Body of pancreas (tissue), 4 donors: Measurements from ENCODE around the gene CDK5RAP1. TPM values are rescaled to one million over a fixed set of nuclear protein-coding genes. Genes with fewer than 3 reads are reported as not detected.

Experiments
- ATAC-seq: fragments of 150-250 bp; one replicate; pipeline ENCODE4 v1.9.1; 2016
- DNase-seq, 4 donors: peaks; one replicate each; pipeline ENCODE4 v3.0.0-alpha.2; 2019
- H3K27ac ChIP-seq, 4 donors: fragments of 200-600 bp; sonication (generic); 1 replicate in 3 of 4; 2 replicates in 1 of 4; pipeline versions ENCODE4 v1.5.1 to v1.6.1; 2016 to 2019; ENCODE audit warnings: mild to moderate bottlenecking in 1 of 4, mixed read lengths in 1 of 4, moderate library complexity in 1 of 4
- H3K27me3 ChIP-seq, 2 donors: fragments of 200-600 bp; sonication (generic); one replicate each; pipeline ENCODE4 v1.6.0; 2016; ENCODE audit warnings: mild to moderate bottlenecking in 1 of 2
- H3K36me3 ChIP-seq, 2 donors: fragments of 200-600 bp; sonication (generic); replicated peaks in 1 of 2; 2 replicates each; pipeline ENCODE4 v1.5.1; 2016; ENCODE audit warnings: low read depth in 2 of 2; ENCODE audit not compliant: insufficient read depth in 1 of 2
- H3K4me1 ChIP-seq: fragments of 200-600 bp; sonication (generic); one replicate; pipeline ENCODE4 v1.6.0; 2016
- H3K4me3 ChIP-seq, 2 donors: fragments of 200-600 bp; sonication (generic); 1 replicate in 1 of 2; 2 replicates in 1 of 2; pipeline ENCODE4 v1.5.1; 2016 to 2019
- H3K9me3 ChIP-seq, 3 donors: fragments of 200-600 bp; sonication (generic); 1 replicate in 2 of 3; 2 replicates in 1 of 3; pipeline ENCODE4 v1.5.1; 2016
- POLR2A ChIP-seq, 3 donors: fragments of 450-650 bp; IDR thresholded peaks; one replicate each; pipeline ENCODE4 v1.6.1; 2016; ENCODE audit warnings: antibody characterized with exemption in 3 of 3, mild to moderate bottlenecking in 2 of 3
- WGBS, 2 donors: methylation state at CpG; one replicate each; pipeline ENCODE4 v1.1.5; 2017; 5-methylcytosine and 5-hydroxymethylcytosine counted together
- intact Hi-C: fragments of 100-400 bp; cut with DNase I; formaldehyde crosslinking; loops from one replicate; pipeline ENCODE4 v1.15.1; 2023
- total RNA-seq, 2 donors: library from RNA; depleted of rRNA; stranded (reverse); fragments of >200 nt; gene quantifications; one replicate each; pipeline ENCODE4 v1.1.0, GENCODE V29; 2016
- TF ChIP-seq, protein P1 (sequence below), 7 experiments: fragments of 450-650 bp in 4 of 7; fragments of 200-600 bp in 3 of 7; sonication (generic) in 3 of 7; IDR thresholded peaks; one replicate each; pipeline ENCODE4 v1.5.1; 2016 to 2019; ENCODE audit warnings: antibody characterized with exemption in 7 of 7

CDK5RAP1 gene
- total RNA-seq, 2 donors from 2014 or later, result 8.8 to 27.0 TPM

DNA sequence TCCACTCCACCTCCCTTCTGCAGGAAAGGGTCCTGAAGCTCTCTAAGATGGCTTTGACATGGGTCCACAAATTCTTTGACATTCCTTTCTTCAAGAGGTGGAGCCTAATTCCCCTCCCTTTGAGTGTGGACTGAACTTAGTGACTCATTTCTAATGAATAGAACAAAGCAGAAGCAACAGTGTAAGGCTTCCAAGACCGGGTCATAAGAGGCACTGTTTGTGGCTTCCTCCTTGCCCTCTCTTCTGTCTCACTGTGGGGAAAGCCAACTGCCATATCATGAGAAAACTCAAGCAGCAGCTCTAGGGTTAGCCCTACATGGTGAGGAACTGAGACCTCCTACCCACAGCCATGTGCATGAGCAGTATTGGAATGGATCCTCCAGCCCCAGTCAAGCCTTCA lies 5.9 kb upstream of the CDK5RAP1 start:
- ATAC-seq (no peak), DNase-seq (no peak)
- Histone ChIP-seq H3K27ac (no peak overlapping the region), H3K36me3 (no peaks in the 10 kb centered on the region), H3K9me3 (no peaks in the 10 kb centered on the region), H3K4me3 (no peak overlapping the region), H3K27me3 (no peaks in the 10 kb centered on the region), H3K4me1 (peaks cover 6% of the 10 kb centered on the region)
- intact Hi-C loops, result no loop called here
- TF ChIP-seq POLR2A (IDR thresholded peaks at IDR 0.05), result no peak
- TF ChIP-seq, protein P1, sequence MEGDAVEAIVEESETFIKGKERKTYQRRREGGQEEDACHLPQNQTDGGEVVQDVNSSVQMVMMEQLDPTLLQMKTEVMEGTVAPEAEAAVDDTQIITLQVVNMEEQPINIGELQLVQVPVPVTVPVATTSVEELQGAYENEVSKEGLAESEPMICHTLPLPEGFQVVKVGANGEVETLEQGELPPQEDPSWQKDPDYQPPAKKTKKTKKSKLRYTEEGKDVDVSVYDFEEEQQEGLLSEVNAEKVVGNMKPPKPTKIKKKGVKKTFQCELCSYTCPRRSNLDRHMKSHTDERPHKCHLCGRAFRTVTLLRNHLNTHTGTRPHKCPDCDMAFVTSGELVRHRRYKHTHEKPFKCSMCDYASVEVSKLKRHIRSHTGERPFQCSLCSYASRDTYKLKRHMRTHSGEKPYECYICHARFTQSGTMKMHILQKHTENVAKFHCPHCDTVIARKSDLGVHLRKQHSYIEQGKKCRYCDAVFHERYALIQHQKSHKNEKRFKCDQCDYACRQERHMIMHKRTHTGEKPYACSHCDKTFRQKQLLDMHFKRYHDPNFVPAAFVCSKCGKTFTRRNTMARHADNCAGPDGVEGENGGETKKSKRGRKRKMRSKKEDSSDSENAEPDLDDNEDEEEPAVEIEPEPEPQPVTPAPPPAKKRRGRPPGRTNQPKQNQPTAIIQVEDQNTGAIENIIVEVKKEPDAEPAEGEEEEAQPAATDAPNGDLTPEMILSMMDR (IDR thresholded peaks at IDR 0.05), result no peak
- WGBS, 2 donors, result 84 to 86% methylated on average over 1 of the region's 1 CpG

DNA sequence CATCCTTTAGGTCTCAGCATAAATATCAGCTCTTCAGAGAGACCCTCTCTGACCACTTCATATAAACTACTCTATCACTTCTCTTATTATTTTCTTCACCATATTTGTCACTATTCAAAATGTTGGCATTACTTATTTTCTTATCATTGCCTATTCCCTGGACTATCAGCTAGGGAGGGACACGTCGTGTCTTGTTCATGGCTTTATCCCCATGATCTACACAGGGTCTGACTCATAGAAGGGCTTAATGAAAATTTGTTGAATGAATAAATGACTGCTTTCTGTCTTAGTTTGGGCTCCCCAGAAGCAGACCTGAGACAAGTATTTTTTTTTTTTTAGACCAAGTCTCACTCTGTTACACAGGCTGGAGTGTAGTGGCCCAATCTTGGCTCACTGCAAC lies 3.0 kb upstream of the CDK5RAP1 start:
- Histone ChIP-seq H3K4me3 (no peak overlapping the region), H3K9me3 (no peaks in the 10 kb centered on the region), H3K27me3 (no peaks in the 10 kb centered on the region), H3K27ac (no peak overlapping the region), H3K36me3 (no peaks in the 10 kb centered on the region), H3K4me1 (peaks cover 24% of the 10 kb centered on the region)
- no peak for DNase-seq
- ATAC-seq, result no peak
- intact Hi-C loops, result no loop called here
- 88 to 92% methylated on average over 2 of the region's 2 CpGs for WGBS, 2 donors
- TF ChIP-seq POLR2A (IDR thresholded peaks at IDR 0.05), result no peak
- TF ChIP-seq, protein P1 (IDR thresholded peaks at IDR 0.05), result no peak

DNA sequence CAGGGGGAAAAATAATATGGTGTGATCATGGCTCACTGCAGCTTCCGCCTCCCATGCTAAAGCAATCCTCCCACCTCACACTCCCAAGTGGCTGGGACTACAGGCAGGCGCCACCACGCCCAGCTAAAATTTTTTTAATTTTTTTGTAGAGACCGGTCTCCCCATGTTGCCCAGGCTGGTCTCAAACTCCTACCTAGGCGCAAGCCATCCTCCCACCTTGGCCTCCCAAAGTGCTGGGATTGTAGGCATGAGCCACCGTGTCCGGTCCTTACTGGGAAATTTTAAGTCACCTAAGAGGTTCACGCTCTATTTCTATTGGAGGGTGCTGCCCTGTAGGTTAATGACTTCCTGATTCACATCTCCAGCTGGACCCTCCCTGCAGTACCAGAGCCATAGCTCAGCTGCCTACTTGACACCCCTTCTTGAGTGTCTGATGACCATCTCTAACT lies 626 bp upstream of the CDK5RAP1 start:
- Histone ChIP-seq H3K27ac (peak overlapping the region in 1 of 4 donors; percentile 52), H3K36me3 (no peaks in the 10 kb centered on the region), H3K9me3 (no peaks in the 10 kb centered on the region), H3K4me3 (peak overlapping the region in 1 of 2 donors; percentile 92), H3K4me1 (peaks cover 25% of the 10 kb centered on the region), H3K27me3 (no peaks in the 10 kb centered on the region)
- TF ChIP-seq, protein P1 (IDR thresholded peaks at IDR 0.05), result no peak
- no peak for TF ChIP-seq POLR2A (IDR thresholded peaks at IDR 0.05)
- intact Hi-C loops, result no loop called here
- no peak for DNase-seq
- 39 to 48% methylated on average over 8 of the region's 8 CpGs for WGBS, 2 donors
- no peak for ATAC-seq

DNA sequence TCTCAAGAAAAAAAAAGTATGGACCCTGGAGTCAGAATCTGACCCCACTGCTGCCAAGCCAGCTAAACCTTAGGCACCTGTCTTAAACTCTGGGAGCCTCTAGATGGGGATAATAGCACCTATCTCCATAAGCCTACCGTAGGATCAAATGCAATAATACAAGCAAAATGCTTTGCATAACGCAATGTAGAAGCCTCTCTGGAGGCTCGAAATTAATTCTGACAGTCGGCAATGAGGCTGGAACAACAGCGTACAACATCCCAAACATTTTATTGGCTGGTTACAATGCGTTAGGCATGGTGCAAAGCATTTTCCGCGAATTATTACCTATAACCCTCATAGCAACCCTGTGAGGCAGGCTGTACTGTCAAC lies 521 bp downstream of the CDK5RAP1 start:
- H3K36me3 ChIP-seq, result no peaks in the 10 kb centered on the region
- peak overlapping the region; percentile 89 to 92 for H3K4me3 ChIP-seq
- H3K4me1 ChIP-seq, result peaks cover 25% of the 10 kb centered on the region
- peak overlapping the region in 2 of 4 donors; percentile 52 to 58 for H3K27ac ChIP-seq
- H3K9me3 ChIP-seq, result no peaks in the 10 kb centered on the region
- ATAC-seq, result no peak
- no peak for TF ChIP-seq POLR2A (IDR thresholded peaks at IDR 0.05)
- TF ChIP-seq, protein P1 (IDR thresholded peaks at IDR 0.05), result no peak
- DNase-seq, result no peak
- 0 to 1% methylated on average over 4 to 8 of the region's 8 CpGs for WGBS, 2 donors
- intact Hi-C loops, result no loop called here
- no peaks in the 10 kb centered on the region for H3K27me3 ChIP-seq

DNA sequence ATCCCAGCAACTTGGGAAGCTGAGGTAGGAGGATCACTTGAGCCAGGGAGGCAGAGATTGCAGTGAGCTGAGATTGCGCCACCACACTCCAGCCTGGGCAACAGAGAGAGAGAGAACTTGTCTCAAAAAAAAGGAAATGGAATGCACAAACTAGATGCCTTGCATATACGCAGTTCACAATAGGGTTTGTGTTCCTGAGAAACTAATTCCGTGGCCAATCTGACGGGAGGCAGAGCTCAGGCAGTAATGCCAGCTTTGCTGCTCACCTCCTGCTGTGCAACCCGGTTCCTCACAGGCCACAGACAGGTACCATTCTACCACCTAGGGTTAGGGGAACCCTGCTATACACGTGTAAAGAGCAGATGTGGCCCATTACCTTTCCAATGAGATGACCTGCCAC lies 1.4 kb downstream of the CDK5RAP1 start:
- WGBS, 2 donors, result 34 to 59% methylated on average over 6 of the region's 6 CpGs

More for the DNA sequence above, 1.4 kb downstream of the CDK5RAP1 start:
- no peaks in the 10 kb centered on the region for H3K36me3 ChIP-seq
- TF ChIP-seq, protein P1 (IDR thresholded peaks at IDR 0.05), result no peak
- H3K9me3 ChIP-seq, result no peaks in the 10 kb centered on the region
- intact Hi-C loops, result no loop called here
- no peak for ATAC-seq
- no peaks in the 10 kb centered on the region for H3K27me3 ChIP-seq
- H3K27ac ChIP-seq, result no peak overlapping the region
- no peak overlapping the region for H3K4me3 ChIP-seq
- no peak for DNase-seq
- peaks cover 25% of the 10 kb centered on the region for H3K4me1 ChIP-seq
